ENCODE data around the gene CCDC170.

The CCDC170 gene

GRCh38 chr6:151589667-151590066, 95.8 kb downstream of the CCDC170 start:
- H3K9ac ChIP-seq (ENCODE audit: low read length) = no peak overlapping the region
- no peaks in the 10 kb centered on the region for H3K27me3 ChIP-seq (ENCODE audit: control insufficient read depth in 1 of 2, insufficient read depth in 1 of 2, low read length in 2 of 2)
- H2BK120ac ChIP-seq (ENCODE audit: low read depth, low read length) = no peak overlapping the region
- H2BK15ac ChIP-seq (ENCODE audit: low read depth, poor library complexity, severe bottlenecking) = no peak overlapping the region
- H3K4me1 ChIP-seq (ENCODE audit: control insufficient read depth, insufficient read depth, low read depth, low read length) = no peaks in the 10 kb centered on the region
- no peak overlapping the region for H3K27ac ChIP-seq (ENCODE audit: low read length, poor library complexity, severe bottlenecking)
- H3K4me2 ChIP-seq (ENCODE audit: low read length, poor library complexity, severe bottlenecking) = no peak overlapping the region
- no peak overlapping the region for H3K4me3 ChIP-seq (ENCODE audit: insufficient read depth in 1 of 2, low read depth in 1 of 2, low read length in 2 of 2)
- H3K36me3 ChIP-seq (ENCODE audit: control insufficient read depth in 1 of 2, insufficient read depth in 2 of 2, low read depth in 1 of 2, low read length in 2 of 2) = no peaks in the 10 kb centered on the region
- H2BK12ac ChIP-seq (ENCODE audit: low read length in 2 of 2) = no peak overlapping the region
- no peak overlapping the region for H2AFZ ChIP-seq (ENCODE audit: low read depth, low read length)
- peaks cover 19% of the 10 kb centered on the region for H3K9me3 ChIP-seq (ENCODE audit: control insufficient read depth, low read length)
- H3K79me1 ChIP-seq (replicated peaks; ENCODE audit: low read length, poor library complexity, severe bottlenecking) = no peaks in the 10 kb centered on the region
- H2AK5ac ChIP-seq (ENCODE audit: low read length, severe bottlenecking) = no peak overlapping the region
- H4K8ac ChIP-seq (ENCODE audit: low read length) = no peak overlapping the region
- H2BK5ac ChIP-seq (ENCODE audit: low read depth, low read length, poor library complexity, severe bottlenecking) = no peak overlapping the region
- 46% methylated on average over 6 of the region's 6 CpGs for WGBS
- no peak overlapping the region for H3K18ac ChIP-seq (ENCODE audit: low read depth in 1 of 2, low read length in 2 of 2)
- no peak overlapping the region for H3K14ac ChIP-seq (ENCODE audit: low read length in 2 of 2)
- no peak overlapping the region for H3K23ac ChIP-seq (ENCODE audit: low read length in 2 of 2)
- H4K91ac ChIP-seq (ENCODE audit: low read length) = no peak overlapping the region
- no peak for DNase-seq
- H3K4ac ChIP-seq (ENCODE audit: low read depth in 1 of 2, low read length in 2 of 2) = no peak overlapping the region

- Histone ChIP-seq H4K8ac (ENCODE audit: low read length) (no peak overlapping the region), H2AFZ (ENCODE audit: low read depth, low read length) (no peak overlapping the region), H3K27ac (ENCODE audit: low read length, poor library complexity, severe bottlenecking) (no peak overlapping the region), H3K18ac (ENCODE audit: low read depth in 1 of 2, low read length in 2 of 2) (no peak overlapping the region), H2BK12ac (ENCODE audit: low read length in 2 of 2) (no peak overlapping the region), H3K4me2 (ENCODE audit: low read length, poor library complexity, severe bottlenecking) (no peak overlapping the region), H3K9ac (ENCODE audit: low read length) (no peak overlapping the region), H2BK15ac (ENCODE audit: low read depth, poor library complexity, severe bottlenecking) (no peak overlapping the region), H2BK120ac (ENCODE audit: low read depth, low read length) (no peak overlapping the region), H3K23ac (ENCODE audit: low read length in 2 of 2) (no peak overlapping the region), H3K4me1 (ENCODE audit: control insufficient read depth, insufficient read depth, low read depth, low read length) (no peaks in the 10 kb centered on the region), H3K36me3 (ENCODE audit: control insufficient read depth in 1 of 2, insufficient read depth in 2 of 2, low read depth in 1 of 2, low read length in 2 of 2) (no peaks in the 10 kb centered on the region), H3K9me3 (ENCODE audit: control insufficient read depth, low read length) (peaks cover 19% of the 10 kb centered on the region), H3K14ac (ENCODE audit: low read length in 2 of 2) (no peak overlapping the region), H3K4me3 (ENCODE audit: insufficient read depth in 1 of 2, low read depth in 1 of 2, low read length in 2 of 2) (no peak overlapping the region), H2AK5ac (ENCODE audit: low read length, severe bottlenecking) (no peak overlapping the region), H3K79me1 (replicated peaks; ENCODE audit: low read length, poor library complexity, severe bottlenecking) (no peaks in the 10 kb centered on the region), H3K27me3 (ENCODE audit: control insufficient read depth in 1 of 2, insufficient read depth in 1 of 2, low read length in 2 of 2) (no peaks in the 10 kb centered on the region), H3K4ac (ENCODE audit: low read depth in 1 of 2, low read length in 2 of 2) (no peak overlapping the region), H2BK5ac (ENCODE audit: low read depth, low read length, poor library complexity, severe bottlenecking) (no peak overlapping the region), H4K91ac (ENCODE audit: low read length) (no peak overlapping the region)
- DNase-seq = no peak
- 75% methylated on average over 1 of the region's 2 CpGs for WGBS
Observed at GRCh38 chr6:151590742-151591141, 96.9 kb downstream of the CCDC170 start.

GRCh38 chr6:151592449-151593159, 98.8 kb downstream of the CCDC170 start:
- Histone ChIP-seq H3K23ac (ENCODE audit: low read length in 2 of 2) (no peak overlapping the region), H2AFZ (ENCODE audit: low read depth, low read length) (no peak overlapping the region), H4K91ac (ENCODE audit: low read length) (no peak overlapping the region), H2BK12ac (ENCODE audit: low read length in 2 of 2) (no peak overlapping the region), H2BK15ac (ENCODE audit: low read depth, poor library complexity, severe bottlenecking) (no peak overlapping the region), H2AK5ac (ENCODE audit: low read length, severe bottlenecking) (no peak overlapping the region), H3K18ac (ENCODE audit: low read depth in 1 of 2, low read length in 2 of 2) (no peak overlapping the region), H3K4me2 (ENCODE audit: low read length, poor library complexity, severe bottlenecking) (no peak overlapping the region), H3K9ac (ENCODE audit: low read length) (no peak overlapping the region), H4K8ac (ENCODE audit: low read length) (no peak overlapping the region), H3K79me1 (replicated peaks; ENCODE audit: low read length, poor library complexity, severe bottlenecking) (no peaks in the 10 kb centered on the region), H3K4me3 (ENCODE audit: insufficient read depth in 1 of 2, low read depth in 1 of 2, low read length in 2 of 2) (no peak overlapping the region), H3K14ac (ENCODE audit: low read length in 2 of 2) (no peak overlapping the region), H2BK120ac (ENCODE audit: low read depth, low read length) (no peak overlapping the region), H3K36me3 (ENCODE audit: control insufficient read depth in 1 of 2, insufficient read depth in 2 of 2, low read depth in 1 of 2, low read length in 2 of 2) (no peaks in the 10 kb centered on the region), H3K4me1 (ENCODE audit: control insufficient read depth, insufficient read depth, low read depth, low read length) (no peaks in the 10 kb centered on the region), H3K27me3 (ENCODE audit: control insufficient read depth in 1 of 2, insufficient read depth in 1 of 2, low read length in 2 of 2) (no peaks in the 10 kb centered on the region), H3K27ac (ENCODE audit: low read length, poor library complexity, severe bottlenecking) (no peak overlapping the region), H3K9me3 (ENCODE audit: control insufficient read depth, low read length) (peaks cover 19% of the 10 kb centered on the region), H3K4ac (ENCODE audit: low read depth in 1 of 2, low read length in 2 of 2) (no peak overlapping the region), H2BK5ac (ENCODE audit: low read depth, low read length, poor library complexity, severe bottlenecking) (no peak overlapping the region)
- 75% methylated on average over 6 of the region's 9 CpGs for WGBS
- no peak for DNase-seq

- no peaks in the 10 kb centered on the region for H3K36me3 ChIP-seq (ENCODE audit: control insufficient read depth in 1 of 2, insufficient read depth in 2 of 2, low read depth in 1 of 2, low read length in 2 of 2)
- no peak overlapping the region for H3K18ac ChIP-seq (ENCODE audit: low read depth in 1 of 2, low read length in 2 of 2)
- H3K4me3 ChIP-seq (ENCODE audit: insufficient read depth in 1 of 2, low read depth in 1 of 2, low read length in 2 of 2) = no peak overlapping the region
- no peak overlapping the region for H2BK120ac ChIP-seq (ENCODE audit: low read depth, low read length)
- no peak overlapping the region for H3K23ac ChIP-seq (ENCODE audit: low read length in 2 of 2)
- no peak overlapping the region for H3K4ac ChIP-seq (ENCODE audit: low read depth in 1 of 2, low read length in 2 of 2)
- no peak overlapping the region for H3K4me2 ChIP-seq (ENCODE audit: low read length, poor library complexity, severe bottlenecking)
- no peak overlapping the region for H3K27ac ChIP-seq (ENCODE audit: low read length, poor library complexity, severe bottlenecking)
- H2BK15ac ChIP-seq (ENCODE audit: low read depth, poor library complexity, severe bottlenecking) = no peak overlapping the region
- no peak overlapping the region for H4K8ac ChIP-seq (ENCODE audit: low read length)
- no peak overlapping the region for H2BK12ac ChIP-seq (ENCODE audit: low read length in 2 of 2)
- H2AFZ ChIP-seq (ENCODE audit: low read depth, low read length) = no peak overlapping the region
- no peak overlapping the region for H2AK5ac ChIP-seq (ENCODE audit: low read length, severe bottlenecking)
- no peaks in the 10 kb centered on the region for H3K9me3 ChIP-seq (ENCODE audit: control insufficient read depth, low read length)
- no peak for DNase-seq
- H3K4me1 ChIP-seq (ENCODE audit: control insufficient read depth, insufficient read depth, low read depth, low read length) = no peaks in the 10 kb centered on the region
- H4K91ac ChIP-seq (ENCODE audit: low read length) = no peak overlapping the region
- 47% methylated on average over 4 of the region's 4 CpGs for WGBS
- no peak overlapping the region for H3K14ac ChIP-seq (ENCODE audit: low read length in 2 of 2)
- H3K79me1 ChIP-seq (replicated peaks; ENCODE audit: low read length, poor library complexity, severe bottlenecking) = no peaks in the 10 kb centered on the region
- H3K27me3 ChIP-seq (ENCODE audit: control insufficient read depth in 1 of 2, insufficient read depth in 1 of 2, low read length in 2 of 2) = no peaks in the 10 kb centered on the region
- no peak overlapping the region for H3K9ac ChIP-seq (ENCODE audit: low read length)
- H2BK5ac ChIP-seq (ENCODE audit: low read depth, low read length, poor library complexity, severe bottlenecking) = no peak overlapping the region
Observed at GRCh38 chr6:151609146-151609902, 115.5 kb downstream of the CCDC170 start.

Data from mesenchymal stem cell (in vitro differentiated cells and primary cell).